Endothelial cell of umbilical vein (primary cell): ENCODE data around the gene CCDC177.
"Not testable (repeated sequence)": the region's sequence is repeated elsewhere in the genome, so short reads cannot be mapped to it uniquely, and the experiment has no call there.

ENCODE experiments used
- EZH2 ChIP-seq: IDR thresholded peaks from 2 replicates; pipeline ENCODE4 v1.6.1; 2012; ENCODE audit warnings: borderline replicate concordance, low read depth, mild to moderate bottlenecking, moderate library complexity, low read length, inconsistent platforms; ENCODE audit not compliant: severe bottlenecking
- FOS ChIP-seq: IDR thresholded peaks from 2 replicates; pipeline ENCODE4 v1.6.1; 2011; ENCODE audit warnings: mild to moderate bottlenecking, low read length, moderate library complexity, borderline replicate concordance; ENCODE audit not compliant: insufficient read depth
- JUN ChIP-seq: IDR thresholded peaks from 2 replicates; pipeline ENCODE4 v1.6.1; 2011; ENCODE audit warnings: borderline replicate concordance, low read depth; ENCODE audit not compliant: insufficient read length, insufficient read depth
- POLR2A ChIP-seq: IDR thresholded peaks from 2 replicates; pipeline ENCODE4 v1.6.1; 2012; ENCODE audit warnings: low read depth, mild to moderate bottlenecking, control low read depth, low read length
- POLR2AphosphoS5 ChIP-seq: IDR thresholded peaks from 2 replicates; pipeline ENCODE4 v1.6.1; 2012; ENCODE audit warnings: low read depth, mild to moderate bottlenecking, control low read depth, low read length, moderate library complexity; ENCODE audit not compliant: insufficient read depth
- TF ChIP-seq, protein P1 (sequence below), 2 donors: IDR thresholded peaks; 1 replicate in 1 of 2; 2 replicates in 1 of 2; pipeline ENCODE4 v1.5.1; 2011; ENCODE audit warnings: low read length in 2 of 2, mild to moderate bottlenecking in 2 of 2, moderate library complexity in 2 of 2, control low read depth in 1 of 2, inconsistent platforms in 1 of 2, low read depth in 1 of 2; ENCODE audit not compliant: insufficient read depth in 1 of 2; ENCODE audit errors: extremely low read depth in 1 of 2

DNA sequence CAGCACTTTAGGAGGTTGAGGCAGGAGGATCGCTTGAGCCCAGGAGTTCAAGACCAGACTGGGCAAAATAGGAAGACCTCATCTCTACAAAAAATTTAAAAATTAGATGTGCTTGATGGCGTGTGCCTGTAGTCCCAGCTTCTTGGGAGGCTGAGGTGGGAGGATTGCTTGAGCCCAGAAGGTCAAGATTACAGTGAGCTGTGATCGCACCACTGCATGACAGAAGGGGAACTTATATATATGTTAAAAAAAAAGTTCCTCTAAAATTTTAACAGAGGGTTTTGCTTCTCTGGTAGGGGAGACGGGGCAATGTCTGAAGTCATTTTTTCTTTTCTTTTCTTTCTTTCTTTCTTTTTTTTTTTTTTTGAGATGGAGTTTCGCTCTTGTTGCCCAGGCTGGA, 24.8 kb upstream of the CCDC177 start:
- TF ChIP-seq, protein P1, sequence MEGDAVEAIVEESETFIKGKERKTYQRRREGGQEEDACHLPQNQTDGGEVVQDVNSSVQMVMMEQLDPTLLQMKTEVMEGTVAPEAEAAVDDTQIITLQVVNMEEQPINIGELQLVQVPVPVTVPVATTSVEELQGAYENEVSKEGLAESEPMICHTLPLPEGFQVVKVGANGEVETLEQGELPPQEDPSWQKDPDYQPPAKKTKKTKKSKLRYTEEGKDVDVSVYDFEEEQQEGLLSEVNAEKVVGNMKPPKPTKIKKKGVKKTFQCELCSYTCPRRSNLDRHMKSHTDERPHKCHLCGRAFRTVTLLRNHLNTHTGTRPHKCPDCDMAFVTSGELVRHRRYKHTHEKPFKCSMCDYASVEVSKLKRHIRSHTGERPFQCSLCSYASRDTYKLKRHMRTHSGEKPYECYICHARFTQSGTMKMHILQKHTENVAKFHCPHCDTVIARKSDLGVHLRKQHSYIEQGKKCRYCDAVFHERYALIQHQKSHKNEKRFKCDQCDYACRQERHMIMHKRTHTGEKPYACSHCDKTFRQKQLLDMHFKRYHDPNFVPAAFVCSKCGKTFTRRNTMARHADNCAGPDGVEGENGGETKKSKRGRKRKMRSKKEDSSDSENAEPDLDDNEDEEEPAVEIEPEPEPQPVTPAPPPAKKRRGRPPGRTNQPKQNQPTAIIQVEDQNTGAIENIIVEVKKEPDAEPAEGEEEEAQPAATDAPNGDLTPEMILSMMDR (IDR thresholded peaks at IDR 0.05; ENCODE audit: extremely low read depth in 1 of 2, insufficient read depth in 1 of 2, low read depth in 1 of 2, low read length in 2 of 2), result not testable (repeated sequence)
- TF ChIP-seq POLR2A, FOS, POLR2AphosphoS5, EZH2, JUN: not testable (repeated sequence)
